SK-N-SH (cell line): Measurements from ENCODE around the gene C15orf61. TPM values are rescaled to one million over a fixed set of nuclear protein-coding genes. Genes with fewer than 3 reads are reported as not detected.

Source experiments
- CTCF ChIA-PET: fragments of 300-600, 350-600 bp; formaldehyde crosslinking; extraction: SDS; loops from one replicate; lab custom pipeline; 2021; lab: Yijun Ruan, JAX
- POLR2A ChIA-PET: fragments of 350-600 bp; sonication (Branson Sonifier 250); formaldehyde crosslinking; extraction: SDS; loops from one replicate; lab custom pipeline; 2020; ENCODE audit warnings: antibody characterized with exemption, inconsistent platforms; lab: Yijun Ruan, JAX
- DNase-seq: peaks from one replicate; pipeline ENCODE4 v3.0.0; 2012
- H2AFZ ChIP-seq: fragments of 200-600 bp; sonication (generic); 2 replicates; pipeline ENCODE4 v1.8.1; 2016; ENCODE audit warnings: antibody characterized with exemption, mild to moderate bottlenecking, low read depth
- H3F3A ChIP-seq: fragments of 200-600 bp; sonication (generic); replicated peaks from 2 replicates; pipeline ENCODE3; 2016; ENCODE audit warnings: antibody characterized with exemption, mild to moderate bottlenecking; ENCODE audit not compliant: insufficient read depth
- H3K27ac ChIP-seq, 2 experiments: fragments of 200-500 bp in 1 of 2; fragments of 200-600 bp in 1 of 2; sonication (Bioruptor generic) in 1 of 2; sonication (generic), shearing (Covaris generic) in 1 of 2; 2 replicates each; pipeline versions ENCODE4 v1.5.1 to v1.6.1; 2014 to 2016; ENCODE audit warnings: low read depth in 2 of 2, inconsistent platforms in 1 of 2, low read length in 1 of 2, mild to moderate bottlenecking in 1 of 2, mixed read lengths in 1 of 2
- H3K27me3 ChIP-seq: fragments of 200-600 bp; sonication (generic), shearing (Covaris generic); 2 replicates; pipeline ENCODE4 v1.6.1; 2016; ENCODE audit warnings: mixed run types; ENCODE audit not compliant: insufficient read depth
- H3K36me3 ChIP-seq, 2 experiments: fragments of 200-500 bp in 1 of 2; fragments of 200-600 bp in 1 of 2; sonication (Bioruptor generic) in 1 of 2; sonication (generic) in 1 of 2; replicated peaks in 1 of 2; 2 replicates each; pipeline versions ENCODE3 to v1.5.1; 2014 to 2016; ENCODE audit warnings: low read length in 1 of 2, mild to moderate bottlenecking in 1 of 2; ENCODE audit not compliant: insufficient read depth in 2 of 2, control insufficient read depth in 1 of 2
- H3K4me1 ChIP-seq, 2 experiments: fragments of 200-500 bp in 1 of 2; fragments of 200-600 bp in 1 of 2; sonication (Bioruptor generic) in 1 of 2; sonication (generic), shearing (Covaris generic) in 1 of 2; 2 replicates each; pipeline versions ENCODE4 v1.5.1 to v1.6.1; 2014 to 2016; ENCODE audit warnings: low read depth in 1 of 2, low read length in 1 of 2, mixed run types in 1 of 2; ENCODE audit not compliant: insufficient read depth in 2 of 2, control insufficient read depth in 1 of 2
- H3K4me2 ChIP-seq: fragments of 200-600 bp; sonication (generic), shearing (Covaris generic); 2 replicates; pipeline ENCODE4 v1.6.1; 2017; ENCODE audit warnings: mixed run types
- H3K4me3 ChIP-seq, 2 experiments: fragments of 200-500 bp in 1 of 2; fragments of 200-600 bp in 1 of 2; sonication (Bioruptor generic) in 1 of 2; sonication (generic), shearing (Covaris generic) in 1 of 2; 2 replicates each; pipeline versions ENCODE4 v1.5.1 to v1.8.1; 2014 to 2016; ENCODE audit warnings: low read depth in 2 of 2, inconsistent platforms in 1 of 2, low read length in 1 of 2, mild to moderate bottlenecking in 1 of 2, mixed read lengths in 1 of 2, moderate library complexity in 1 of 2
- H3K79me2 ChIP-seq: fragments of 200-600 bp; sonication (generic); 2 replicates; pipeline ENCODE4 v1.8.1; 2017; ENCODE audit warnings: mild to moderate bottlenecking; ENCODE audit not compliant: insufficient read depth
- H3K9ac ChIP-seq: fragments of 200-600 bp; sonication (generic); 2 replicates; pipeline ENCODE4 v1.6.1; 2017; ENCODE audit warnings: mixed run types
- H3K9me2 ChIP-seq: fragments of 200-600 bp; sonication (generic); 2 replicates; pipeline ENCODE4 v1.6.1; 2017; ENCODE audit warnings: mixed run types
- H3K9me3 ChIP-seq: fragments of 200-600 bp; sonication (generic); 2 replicates; pipeline ENCODE4 v1.6.1; 2017; ENCODE audit warnings: mixed run types, mild to moderate bottlenecking, moderate library complexity
- H4K20me1 ChIP-seq: fragments of 200-600 bp; sonication (generic); 2 replicates; pipeline ENCODE4 v1.6.1; 2017; ENCODE audit warnings: mild to moderate bottlenecking, mixed run types; ENCODE audit not compliant: insufficient read depth
- FOXM1 ChIP-seq: IDR thresholded peaks from 2 replicates; pipeline ENCODE4 v1.4.0; 2012; ENCODE audit warnings: low read depth, mild to moderate bottlenecking
- RFX5 ChIP-seq: IDR thresholded peaks from 2 replicates; pipeline ENCODE4 v1.6.1; 2012; ENCODE audit warnings: mild to moderate bottlenecking, improper control_type of control experiment, low read length
- TCF12 ChIP-seq: IDR thresholded peaks from 2 replicates; pipeline ENCODE4 v1.4.0; 2012
- TEAD4 ChIP-seq: IDR thresholded peaks from 2 replicates; pipeline ENCODE4 v1.4.0; 2012; ENCODE audit warnings: mild to moderate bottlenecking, borderline replicate concordance; ENCODE audit not compliant: insufficient read depth
- USF1 ChIP-seq: IDR thresholded peaks from 2 replicates; pipeline ENCODE4 v1.4.0; 2012; ENCODE audit warnings: low read depth, borderline replicate concordance
- USF2 ChIP-seq: fragments of 150-350 bp; IDR thresholded peaks from 2 replicates; pipeline ENCODE4 v1.6.1; 2017; ENCODE audit warnings: antibody characterized with exemption, low read length, low read depth, borderline replicate concordance
- YY1 ChIP-seq: IDR thresholded peaks from 2 replicates; pipeline ENCODE4 v1.4.0; 2012; ENCODE audit warnings: low read depth, mild to moderate bottlenecking
- ZBTB33 ChIP-seq: IDR thresholded peaks from 2 replicates; pipeline ENCODE4 v1.4.0; 2012; ENCODE audit warnings: low read depth, borderline replicate concordance
- WGBS: methylation state at CpG from one replicate; pipeline ENCODE4 v1.1.6; 2017; ENCODE audit warnings: low lambda C conversion rate; 5-methylcytosine and 5-hydroxymethylcytosine counted together
- polyA plus RNA-seq, 3 experiments: library from polyadenylated mRNA; depleted of rRNA; stranded (reverse); fragments of >200 nt; gene quantifications; 2 replicates each; pipeline ENCODE4 v1.2.3, GENCODE V29; 2012

Gene C15orf61
- polyA plus RNA-seq, 1 of the 3 experiments (the other 2 are of a cell fraction) = 4.0 TPM

GRCh38 chr15:67521783-67522568, 1.0 kb downstream of the C15orf61 start (continued):
- TF ChIP-seq YY1 = peak; percentile 9; the same call in 1 of the 2 replicates
- no peak for TF ChIP-seq ZBTB33

GRCh38 chr15:67523330-67523729, 2.4 kb downstream of the C15orf61 start:
- no peak overlapping the region for H2AFZ ChIP-seq
- H3K4me2 ChIP-seq = peak overlapping the region; percentile 90
- peaks cover 12 to 20% of the 10 kb centered on the region in 2 experiments; a peak in 3 of 4 replicates for H3K4me1 ChIP-seq
- peaks cover 48% of the 10 kb centered on the region for H3K79me2 ChIP-seq
- H3K36me3 ChIP-seq = peaks cover 12 to 18% of the 10 kb centered on the region in 2 experiments
- peaks cover 12% of the 10 kb centered on the region for H3F3A ChIP-seq
- CTCF ChIA-PET = interaction anchor here (0.6 to 1.3 kb wide), 4 partner anchors 19 to 272 kb away, joined by 3 to 4 read pairs (median 3); partner anchors contain the start of gene MAP2K5
- 82% methylated on average over 1 of the region's 1 CpG for WGBS
- H4K20me1 ChIP-seq = no peaks in the 10 kb centered on the region
- H3K4me3 ChIP-seq = peak overlapping the region in 1 of 2 experiments; percentile 82; a peak in 1 of 4 replicates
- TF ChIP-seq RFX5 (no peak), USF1 (no peak), TCF12 (no peak), YY1 (no peak), FOXM1 (no peak), USF2 (no peak), TEAD4 (no peak), ZBTB33 (no peak)
- TF ChIP-seq, all 33 proteins: peak for 0
- H3K9me2 ChIP-seq = no peaks in the 10 kb centered on the region
- H3K9me3 ChIP-seq = no peaks in the 10 kb centered on the region
- no peaks in the 10 kb centered on the region for H3K27me3 ChIP-seq
- no peak overlapping the region for H3K27ac ChIP-seq
- POLR2A ChIA-PET = no interaction called here
- DNase-seq = no peak
- H3K9ac ChIP-seq = peak overlapping the region; percentile 80; the same call in 1 of the 2 replicates
